Stimulated activated effector memory CD8-positive, alpha-beta T cell treated with anti-CD3 and anti-CD28 coated beads, Interleukin-12 subunit alpha, Interleukin-12 subunit beta, amount 100 ng/mL, for 72 hours (primary cell): ENCODE measurements around the gene GRIN1.
"Not testable (repeated sequence)": the region's sequence is repeated elsewhere in the genome, so short reads cannot be mapped to it uniquely, and the experiment has no call there.

Experiments
- ATAC-seq: fragments of 150-1000 bp; cut with Tn5 transposase; 2 replicates; pipeline ENCODE4 v1.10.0; 2021
- DNase-seq, 2 donors: peaks; one replicate each; pipeline ENCODE4 v3.0.0; 2021 to 2022; ENCODE audit warnings: low spot score in 2 of 2
- H3K27ac Mint-ChIP-seq: one replicate; pipeline ENCODE4 v1.8.0; 2022; ENCODE audit warnings: mild to moderate bottlenecking, mixed read lengths
- H3K36me3 Mint-ChIP-seq: one replicate; pipeline ENCODE4 v1.8.0; 2022; ENCODE audit warnings: mild to moderate bottlenecking, mixed read lengths
- H3K4me1 Mint-ChIP-seq: one replicate; pipeline ENCODE4 v1.8.0; 2022; ENCODE audit warnings: mixed read lengths
- H3K4me3 Mint-ChIP-seq: one replicate; pipeline ENCODE4 v1.8.0; 2022; ENCODE audit warnings: mild to moderate bottlenecking, mixed read lengths
- H3K9me3 Mint-ChIP-seq: one replicate; pipeline ENCODE4 v1.8.0; 2022; ENCODE audit warnings: mixed read lengths

Gene GRIN1

GRCh38 chr9:137118092-137118603 is 20.8 kb upstream of the GRIN1 start:
- H3K36me3 Mint-ChIP-seq, H3K27ac Mint-ChIP-seq, DNase-seq, H3K4me3 Mint-ChIP-seq, ATAC-seq, H3K9me3 Mint-ChIP-seq: not testable (repeated sequence)
- H3K4me1 Mint-ChIP-seq, result peaks cover 16% of the 10 kb centered on the region

GRCh38 chr9:137121927-137122795 is 16.8 kb upstream of the GRIN1 start:
- H3K4me1 Mint-ChIP-seq, result peaks cover 18% of the 10 kb centered on the region
- not testable (repeated sequence) for H3K4me3 Mint-ChIP-seq, ATAC-seq

GRCh38 chr9:137122796-137123467 is 16.0 kb upstream of the GRIN1 start:
- not testable (repeated sequence) for H3K27ac Mint-ChIP-seq, DNase-seq, H3K9me3 Mint-ChIP-seq, H3K4me3 Mint-ChIP-seq, ATAC-seq, H3K36me3 Mint-ChIP-seq
- peaks cover 24% of the 10 kb centered on the region for H3K4me1 Mint-ChIP-seq

More at GRCh38 chr9:137121927-137122795, 16.8 kb upstream of the GRIN1 start:
- H3K9me3 Mint-ChIP-seq, H3K27ac Mint-ChIP-seq, H3K36me3 Mint-ChIP-seq, DNase-seq: not testable (repeated sequence)

GRCh38 chr9:137123468-137123837 is 15.5 kb upstream of the GRIN1 start:
- ATAC-seq, result no peak
- H3K9me3 Mint-ChIP-seq, result no peaks in the 10 kb centered on the region
- peaks cover 29% of the 10 kb centered on the region for H3K4me1 Mint-ChIP-seq
- DNase-seq, result no peak
- no peak overlapping the region for H3K4me3 Mint-ChIP-seq
- H3K27ac Mint-ChIP-seq, result no peak overlapping the region
- H3K36me3 Mint-ChIP-seq, result peaks cover 8% of the 10 kb centered on the region

- H3K36me3 Mint-ChIP-seq, ATAC-seq, DNase-seq, H3K4me3 Mint-ChIP-seq, H3K9me3 Mint-ChIP-seq, H3K27ac Mint-ChIP-seq: not testable (repeated sequence)
- peaks cover 32% of the 10 kb centered on the region for H3K4me1 Mint-ChIP-seq
These were observed 14.9 kb upstream of the GRIN1 start for GRCh38 chr9:137123952-137124462.

- ATAC-seq, result no peak
- H3K9me3 Mint-ChIP-seq, result no peaks in the 10 kb centered on the region
- H3K4me3 Mint-ChIP-seq, result peak overlapping the region; percentile 89
- H3K36me3 Mint-ChIP-seq, result peaks cover 8% of the 10 kb centered on the region
- peaks cover 29% of the 10 kb centered on the region for H3K4me1 Mint-ChIP-seq
- DNase-seq, result no peak
- H3K27ac Mint-ChIP-seq, result peak overlapping the region; percentile 94
These were observed 12.2 kb upstream of the GRIN1 start for GRCh38 chr9:137126786-137127185.

GRCh38 chr9:137127301-137128157 is 11.4 kb upstream of the GRIN1 start:
- DNase-seq (no peak), ATAC-seq (no peak)
- peak overlapping the region; percentile 94 for H3K27ac Mint-ChIP-seq
- peak overlapping the region; percentile 89 for H3K4me3 Mint-ChIP-seq
- peaks cover 8% of the 10 kb centered on the region for H3K36me3 Mint-ChIP-seq
- peaks cover 23% of the 10 kb centered on the region for H3K4me1 Mint-ChIP-seq
- no peaks in the 10 kb centered on the region for H3K9me3 Mint-ChIP-seq

- peak overlapping the region; percentile 89 for H3K4me3 Mint-ChIP-seq
- peaks cover 8% of the 10 kb centered on the region for H3K36me3 Mint-ChIP-seq
- no peak for DNase-seq
- ATAC-seq, result no peak
- H3K27ac Mint-ChIP-seq, result peak overlapping the region; percentile 94
- H3K9me3 Mint-ChIP-seq, result no peaks in the 10 kb centered on the region
- H3K4me1 Mint-ChIP-seq, result peaks cover 23% of the 10 kb centered on the region
These were observed 10.6 kb upstream of the GRIN1 start for GRCh38 chr9:137128158-137128861.

GRCh38 chr9:137128862-137129455 is 10.0 kb upstream of the GRIN1 start:
- DNase-seq, result peak in 1 of 2 donors; percentile 69
- Mint-ChIP-seq H3K4me3 (peak overlapping the region; percentile 89), H3K27ac (peak overlapping the region; percentile 94), H3K36me3 (peaks cover 8% of the 10 kb centered on the region), H3K4me1 (peaks cover 23% of the 10 kb centered on the region), H3K9me3 (no peaks in the 10 kb centered on the region)
- ATAC-seq, result peak; percentile 16

- DNase-seq (peak; percentile 75 to 93), ATAC-seq (peak; percentile 98)
- Mint-ChIP-seq H3K36me3 (peaks cover 8% of the 10 kb centered on the region), H3K27ac (peak overlapping the region; percentile 94), H3K9me3 (no peaks in the 10 kb centered on the region), H3K4me1 (peaks cover 23% of the 10 kb centered on the region), H3K4me3 (peak overlapping the region; percentile 89)
These were observed 9.3 kb upstream of the GRIN1 start for GRCh38 chr9:137129456-137130175.

- H3K4me3 Mint-ChIP-seq, result peak overlapping the region; percentile 89
- no peaks in the 10 kb centered on the region for H3K9me3 Mint-ChIP-seq
- H3K4me1 Mint-ChIP-seq, result peaks cover 23% of the 10 kb centered on the region
- H3K27ac Mint-ChIP-seq, result peak overlapping the region; percentile 84
- ATAC-seq, result peak; percentile 19
- no peak for DNase-seq
- peaks cover 8% of the 10 kb centered on the region for H3K36me3 Mint-ChIP-seq
These were observed 8.7 kb upstream of the GRIN1 start for GRCh38 chr9:137130176-137130755.

GRCh38 chr9:137134191-137134590 is 4.8 kb upstream of the GRIN1 start:
- no peak overlapping the region for H3K27ac Mint-ChIP-seq
- H3K36me3 Mint-ChIP-seq, result no peaks in the 10 kb centered on the region
- H3K4me3 Mint-ChIP-seq, result no peak overlapping the region
- ATAC-seq (no peak), DNase-seq (no peak)
- H3K4me1 Mint-ChIP-seq, result peaks cover 6% of the 10 kb centered on the region
- H3K9me3 Mint-ChIP-seq, result no peaks in the 10 kb centered on the region

GRCh38 chr9:137135154-137135553 is 3.8 kb upstream of the GRIN1 start:
- not testable (repeated sequence) for H3K9me3 Mint-ChIP-seq, DNase-seq, H3K36me3 Mint-ChIP-seq, H3K4me1 Mint-ChIP-seq, H3K27ac Mint-ChIP-seq, ATAC-seq, H3K4me3 Mint-ChIP-seq
